ENCODE data around the gene SGO2. TPM values are rescaled to one million over a fixed set of nuclear protein-coding genes. Genes with fewer than 3 reads are reported as not detected.
"Not testable (repeated sequence)": the region's sequence is repeated elsewhere in the genome, so short reads cannot be mapped to it uniquely, and the experiment has no call there.

SGO2 gene
- total RNA-seq, 1 donor from 2014 or later = 2.8 TPM

GRCh38 chr2:200602584-200602983, 76.6 kb downstream of the SGO2 start:
- H3K4me3 ChIP-seq = no peak overlapping the region
- ATAC-seq (no peak), DNase-seq (no peak)
- intact Hi-C loops (cut with DNase I) = no loop called here
- no peaks in the 10 kb centered on the region for H3K36me3 ChIP-seq
- H3K27me3 ChIP-seq (ENCODE audit: low read depth) = peaks cover 3% of the 10 kb centered on the region
- no peak for TF ChIP-seq CTCF (IDR thresholded peaks at IDR 0.05)
- H3K4me1 ChIP-seq = no peaks in the 10 kb centered on the region
- H3K27ac ChIP-seq = no peak overlapping the region
- H3K9me3 ChIP-seq = no peaks in the 10 kb centered on the region

DNA sequence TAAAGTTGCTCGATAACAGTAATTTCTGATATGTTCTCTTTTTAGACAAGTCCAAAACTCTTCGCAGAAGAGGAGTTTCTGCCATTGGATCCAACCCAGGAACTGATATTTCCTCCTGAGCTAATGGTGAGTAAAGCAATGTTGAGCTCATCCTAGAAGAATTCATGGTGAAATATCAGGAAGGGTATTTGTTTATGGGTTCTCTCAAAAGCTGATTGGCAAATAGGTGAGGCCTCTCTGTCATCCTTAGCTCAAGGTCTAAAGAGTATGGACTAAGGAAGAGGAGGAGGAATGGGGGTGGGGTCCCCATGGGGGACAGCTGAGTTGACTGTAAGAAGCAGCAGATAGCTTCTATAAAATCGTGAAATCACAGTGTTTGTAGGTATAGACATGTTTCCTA, 78.0 kb downstream of the SGO2 start:
- no peak overlapping the region for H3K4me3 ChIP-seq
- H3K9me3 ChIP-seq = no peaks in the 10 kb centered on the region
- no peak for ATAC-seq
- peaks cover 3% of the 10 kb centered on the region for H3K27me3 ChIP-seq (ENCODE audit: low read depth)
- intact Hi-C loops (cut with DNase I) = no loop called here
- no peaks in the 10 kb centered on the region for H3K36me3 ChIP-seq
- no peak for TF ChIP-seq CTCF (IDR thresholded peaks at IDR 0.05)
- no peaks in the 10 kb centered on the region for H3K4me1 ChIP-seq
- DNase-seq = no peak
- H3K27ac ChIP-seq = no peak overlapping the region

DNA sequence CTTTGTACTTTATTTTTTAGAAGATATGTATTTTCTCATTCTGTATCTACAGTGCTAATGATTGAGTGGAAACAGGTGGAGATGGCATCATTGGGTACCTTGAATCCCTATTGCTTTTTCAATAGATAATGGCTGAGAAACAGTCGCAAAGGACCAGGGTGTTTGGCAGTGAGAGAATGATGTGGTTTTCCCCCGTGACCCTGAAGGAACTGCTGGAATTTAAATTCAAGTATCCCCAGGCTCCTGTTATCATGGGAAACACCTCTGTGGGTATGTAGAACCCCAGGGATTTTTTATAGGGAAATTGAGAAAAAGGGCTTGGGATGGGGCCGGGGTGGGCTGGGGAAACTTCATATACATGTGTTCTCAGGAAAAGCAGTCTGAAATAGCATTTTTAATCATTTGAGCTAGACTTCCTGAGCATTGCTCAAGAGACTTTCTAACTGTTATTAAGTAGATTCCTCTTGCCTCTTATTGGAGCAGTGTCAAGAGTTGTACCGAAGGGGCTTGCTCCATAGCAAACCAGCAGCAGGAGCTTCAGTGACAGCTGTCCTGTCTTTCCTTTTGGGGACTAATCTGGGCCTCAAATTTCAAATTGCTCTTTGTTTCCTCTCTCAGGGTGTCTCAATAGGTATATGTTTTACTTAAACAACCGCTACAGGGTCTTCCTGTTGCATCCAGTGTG, 78.7 kb downstream of the SGO2 start:
- Histone ChIP-seq H3K9me3 (no peaks in the 10 kb centered on the region), H3K27ac (no peak overlapping the region), H3K4me1 (no peaks in the 10 kb centered on the region), H3K4me3 (no peak overlapping the region), H3K36me3 (no peaks in the 10 kb centered on the region), H3K27me3 (ENCODE audit: low read depth) (peaks cover 3% of the 10 kb centered on the region)
- intact Hi-C loops (cut with DNase I) = no loop called here
- DNase-seq = no peak
- no peak for TF ChIP-seq CTCF (IDR thresholded peaks at IDR 0.05)
- no peak for ATAC-seq

GRCh38 chr2:200608341-200609027, 82.5 kb downstream of the SGO2 start:
- Histone ChIP-seq H3K27me3 (ENCODE audit: low read depth) (no peaks in the 10 kb centered on the region), H3K27ac (no peak overlapping the region), H3K4me3 (no peak overlapping the region), H3K9me3 (no peaks in the 10 kb centered on the region), H3K36me3 (peaks cover 9% of the 10 kb centered on the region), H3K4me1 (no peaks in the 10 kb centered on the region)
- intact Hi-C loops (cut with DNase I) = no loop called here
- no peak for DNase-seq
- TF ChIP-seq CTCF (IDR thresholded peaks at IDR 0.05) = no peak
- ATAC-seq = no peak

GRCh38 chr2:200609028-200609614, 83.1 kb downstream of the SGO2 start:
- TF ChIP-seq CTCF (IDR thresholded peaks at IDR 0.05) = no peak
- Histone ChIP-seq H3K36me3 (peaks cover 9% of the 10 kb centered on the region), H3K27ac (no peak overlapping the region), H3K4me3 (no peak overlapping the region), H3K9me3 (no peaks in the 10 kb centered on the region), H3K27me3 (ENCODE audit: low read depth) (no peaks in the 10 kb centered on the region), H3K4me1 (no peaks in the 10 kb centered on the region)
- ATAC-seq (no peak), DNase-seq (no peak)
- intact Hi-C loops (cut with DNase I) = no loop called here

- intact Hi-C loops (cut with DNase I); H3K27me3 ChIP-seq (ENCODE audit: low read depth); H3K4me1 ChIP-seq; H3K4me3 ChIP-seq; H3K36me3 ChIP-seq; H3K27ac ChIP-seq; ATAC-seq; H3K9me3 ChIP-seq; DNase-seq: not testable (repeated sequence)
Measured at GRCh38 chr2:200610217-200610616, 84.2 kb downstream of the SGO2 start.
